H9 (cell line): ENCODE results near the gene ADARB2. TPM values are rescaled to one million over a fixed set of nuclear protein-coding genes. Genes with fewer than 3 reads are reported as not detected.

ENCODE experiments used
- DNase-seq: peaks from one replicate; pipeline ENCODE4 v3.0.0-alpha.2; 2017
- H2AFZ ChIP-seq: one replicate; pipeline ENCODE4 v1.6.1; 2013; ENCODE audit warnings: mild to moderate bottlenecking, low read length, control low read depth, moderate library complexity
- H2AK5ac ChIP-seq: 2 replicates; pipeline ENCODE4 v1.6.1; 2013; ENCODE audit warnings: low read length, control low read depth, mixed read lengths; ENCODE audit not compliant: insufficient read length
- H2BK120ac ChIP-seq: one replicate; pipeline ENCODE4 v1.6.1; 2013; ENCODE audit warnings: low read depth, mild to moderate bottlenecking, low read length, control low read depth, inconsistent platforms; ENCODE audit not compliant: poor library complexity, severe bottlenecking
- H2BK12ac ChIP-seq: 2 replicates; pipeline ENCODE4 v1.6.1; 2013; ENCODE audit warnings: low read length, control low read depth, mixed read lengths, low read depth; ENCODE audit not compliant: insufficient read length
- H2BK15ac ChIP-seq: 2 replicates; pipeline ENCODE4 v1.6.1; 2013; ENCODE audit warnings: low read depth, low read length, control low read depth
- H2BK20ac ChIP-seq: one replicate; pipeline ENCODE4 v1.6.1; 2013; ENCODE audit warnings: low read depth, mild to moderate bottlenecking, low read length, control low read depth, inconsistent platforms; ENCODE audit not compliant: poor library complexity, severe bottlenecking
- H2BK5ac ChIP-seq: 2 replicates; pipeline ENCODE4 v1.6.1; 2013; ENCODE audit warnings: low read length, control low read depth, mixed read lengths; ENCODE audit not compliant: insufficient read length
- H3K14ac ChIP-seq: 2 replicates; pipeline ENCODE4 v1.6.1; 2013; ENCODE audit warnings: low read length, control low read depth; ENCODE audit not compliant: insufficient read depth
- H3K18ac ChIP-seq: 2 replicates; pipeline ENCODE4 v1.6.1; 2013; ENCODE audit warnings: low read depth, mild to moderate bottlenecking, mixed read lengths, low read length, control low read depth; ENCODE audit not compliant: insufficient read length
- H3K23ac ChIP-seq: 2 replicates; pipeline ENCODE4 v1.6.1; 2013; ENCODE audit warnings: low read length, control low read depth, mixed read lengths, low read depth; ENCODE audit not compliant: insufficient read length
- H3K23me2 ChIP-seq: 2 replicates; pipeline ENCODE4 v1.6.1; 2013; ENCODE audit warnings: low read depth, mild to moderate bottlenecking, mixed read lengths, low read length, control low read depth; ENCODE audit not compliant: insufficient read length, poor library complexity, severe bottlenecking
- H3K27ac ChIP-seq: 2 replicates; pipeline ENCODE4 v1.5.1; 2013; ENCODE audit warnings: low read length, control low read depth, mixed read lengths, low read depth; ENCODE audit not compliant: insufficient read length
- H3K27me3 ChIP-seq: 2 replicates; pipeline ENCODE4 v1.6.1; 2013; ENCODE audit warnings: low read length, control low read depth, inconsistent platforms; ENCODE audit not compliant: insufficient read depth
- H3K4ac ChIP-seq: 2 replicates; pipeline ENCODE4 v1.6.1; 2013; ENCODE audit warnings: low read depth, mild to moderate bottlenecking, control low read depth, inconsistent platforms, low read length, moderate library complexity
- H3K4me1 ChIP-seq: 2 replicates; pipeline ENCODE4 v1.6.1; 2013; ENCODE audit warnings: low read length, control low read depth, inconsistent platforms; ENCODE audit not compliant: insufficient read depth
- H3K4me2 ChIP-seq: 2 replicates; pipeline ENCODE4 v1.6.1; 2013; ENCODE audit warnings: low read length, control low read depth, mixed read lengths; ENCODE audit not compliant: insufficient read length, insufficient read depth
- H3K56ac ChIP-seq: 2 replicates; pipeline ENCODE4 v1.6.1; 2013; ENCODE audit warnings: low read depth, mild to moderate bottlenecking, mixed read lengths, low read length, control low read depth; ENCODE audit not compliant: insufficient read length
- H3K79me1 ChIP-seq: 2 replicates; pipeline ENCODE4 v1.6.1; 2013; ENCODE audit warnings: low read depth, mild to moderate bottlenecking, moderate library complexity, low read length, control low read depth, inconsistent platforms; ENCODE audit not compliant: insufficient read depth, poor library complexity, severe bottlenecking
- H3K79me2 ChIP-seq: 2 replicates; pipeline ENCODE4 v1.6.1; 2013; ENCODE audit warnings: low read length, control low read depth, inconsistent platforms; ENCODE audit not compliant: insufficient read depth
- H3K9ac ChIP-seq: 2 replicates; pipeline ENCODE4 v1.6.1; 2013; ENCODE audit warnings: low read length, control low read depth, mixed read lengths; ENCODE audit not compliant: insufficient read length; ENCODE audit errors: extremely low read depth
- H3K9me3 ChIP-seq: one replicate; pipeline ENCODE4 v1.6.1; 2013; ENCODE audit warnings: low read depth, low read length, inconsistent platforms; ENCODE audit not compliant: control insufficient read depth
- H3T11ph ChIP-seq: one replicate; pipeline ENCODE4 v1.6.1; 2013; ENCODE audit warnings: mild to moderate bottlenecking, low read length, control low read depth, inconsistent platforms
- H4K20me1 ChIP-seq: one replicate; pipeline ENCODE4 v1.6.1; 2013; ENCODE audit not compliant: control insufficient read depth, insufficient read length, insufficient read depth
- H4K5ac ChIP-seq: 2 replicates; pipeline ENCODE4 v1.6.1; 2013; ENCODE audit warnings: low read depth, mild to moderate bottlenecking, mixed read lengths, low read length, control low read depth; ENCODE audit not compliant: insufficient read length
- H4K8ac ChIP-seq: replicated peaks from 2 replicates; pipeline ENCODE4 v1.6.1; 2013; ENCODE audit warnings: low read length, control low read depth, mixed read lengths, low read depth; ENCODE audit not compliant: insufficient read length
- H4K91ac ChIP-seq: 2 replicates; pipeline ENCODE4 v1.6.1; 2013; ENCODE audit warnings: low read depth, mild to moderate bottlenecking, moderate library complexity, mixed read lengths, low read length, control low read depth; ENCODE audit not compliant: insufficient read length
- H3K27ac Mint-ChIP-seq, 3 experiments: 2 replicates in 2 of 3; 3 replicates in 1 of 3; pipeline ENCODE4 v1.8.0; 2020 to 2021; ENCODE audit warnings: mixed read lengths in 3 of 3, mild to moderate bottlenecking in 1 of 3, moderate library complexity in 1 of 3
- H3K27me3 Mint-ChIP-seq: 2 replicates; pipeline ENCODE4 v1.8.0; 2021; ENCODE audit warnings: low read depth, mild to moderate bottlenecking, moderate library complexity, mixed read lengths
- H3K36me3 Mint-ChIP-seq, 3 experiments: 2 replicates in 2 of 3; 3 replicates in 1 of 3; pipeline ENCODE4 v1.8.0; 2020 to 2021; ENCODE audit warnings: low read depth in 3 of 3, mixed read lengths in 3 of 3; ENCODE audit not compliant: insufficient read depth in 1 of 3
- H3K4me1 Mint-ChIP-seq, 2 experiments: 2 replicates each; pipeline ENCODE4 v1.8.0; 2020; ENCODE audit warnings: mixed read lengths in 2 of 2
- H3K4me3 Mint-ChIP-seq, 2 experiments: 2 replicates in 1 of 2; 3 replicates in 1 of 2; pipeline ENCODE4 v1.8.0; 2020 to 2021; ENCODE audit warnings: mild to moderate bottlenecking in 2 of 2, mixed read lengths in 2 of 2, moderate library complexity in 1 of 2
- H3K9me3 Mint-ChIP-seq, 2 experiments: 2 replicates in 1 of 2; 3 replicates in 1 of 2; pipeline ENCODE4 v1.8.0; 2020; ENCODE audit warnings: mild to moderate bottlenecking in 2 of 2, mixed read lengths in 2 of 2, moderate library complexity in 1 of 2
- WGBS: extraction: QIAGEN DNeasy Blood & Tissue Kit; methylation state at CpG from one replicate; pipeline ENCODE4 v1.1.7; 2013; ENCODE audit warnings: missing lambda C conversion rate, low lambda C conversion rate, mixed read lengths; ENCODE audit not compliant: insufficient read length; ENCODE audit errors: extremely low coverage; 5-methylcytosine and 5-hydroxymethylcytosine counted together
- total RNA-seq: library from RNA; stranded (reverse); gene quantifications from 2 replicates; pipeline ENCODE4 v1.2.1, GENCODE V29; 2021
- TF ChIP-seq, protein P1 (sequence below): fragments of 200-600 bp; sonication (generic); conservative IDR thresholded peaks from 3 replicates; pipeline ENCODE4 v1.8.0; 2021; ENCODE audit warnings: antibody characterized with exemption, mild to moderate bottlenecking

The ADARB2 gene
- total RNA-seq, 1 experiment from 2014 or later: 0.87 TPM

DNA sequence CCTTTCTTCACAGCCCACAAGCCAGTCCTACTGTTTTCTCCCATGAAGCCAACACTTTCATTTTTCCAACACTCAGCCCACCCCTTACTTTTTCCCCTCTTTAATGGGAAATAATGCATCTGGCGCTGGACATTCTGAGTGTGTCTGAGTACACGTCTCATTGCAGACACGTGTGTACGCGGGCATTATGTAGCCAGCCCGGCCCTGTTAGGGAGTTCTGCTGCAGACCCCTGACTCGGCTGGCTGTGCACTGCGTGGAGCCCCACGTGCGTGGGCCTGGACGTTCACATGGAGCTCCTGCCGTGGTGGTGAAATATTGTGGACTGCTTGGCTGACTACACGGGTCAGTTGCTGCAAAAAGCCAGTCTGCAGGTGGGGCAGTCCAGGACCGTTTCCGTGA, 233.0 kb downstream of the ADARB2 start:
- Histone ChIP-seq H3K79me1 (no peaks in the 10 kb centered on the region), H3K27ac (no peak overlapping the region), H3K56ac (no peak overlapping the region), H3K18ac (no peak overlapping the region), H4K5ac (no peak overlapping the region), H2BK120ac (no peak overlapping the region), H3K23me2 (no peaks in the 10 kb centered on the region), H2BK20ac (no peak overlapping the region), H3K4ac (no peak overlapping the region), H4K20me1 (no peaks in the 10 kb centered on the region), H2AFZ (no peak overlapping the region), H2BK12ac (no peak overlapping the region), H3K14ac (no peak overlapping the region), H3K4me2 (no peak overlapping the region), H3K9me3 (no peaks in the 10 kb centered on the region), H4K91ac (no peak overlapping the region), H3K4me1 (no peaks in the 10 kb centered on the region), H2AK5ac (no peak overlapping the region), H2BK15ac (no peak overlapping the region), H3K27me3 (no peaks in the 10 kb centered on the region), H3K9ac (no peak overlapping the region), H4K8ac (no peak overlapping the region), H3K79me2 (no peaks in the 10 kb centered on the region), H2BK5ac (no peak overlapping the region), H3T11ph (no peak overlapping the region), H3K23ac (no peak overlapping the region)
- Mint-ChIP-seq H3K4me1 (peaks cover 5 to 7% of the 10 kb centered on the region in 2 experiments; a peak in 3 of 4 replicates), H3K9me3 (peaks cover 4% of the 10 kb centered on the region in 2 experiments; a peak in 3 of 5 replicates), H3K27me3 (peaks cover 6% of the 10 kb centered on the region; the same call in 1 of the 2 replicates), H3K27ac (no peak overlapping the region), H3K4me3 (no peak overlapping the region), H3K36me3 (peaks cover 0 to 3% (median 0%) of the 10 kb centered on the region in 3 experiments; a peak in 3 of 7 replicates)
- DNase-seq: no peak
- WGBS: no CpG with 5 or more reads among the region's 15 CpGs
- TF ChIP-seq, protein P1, sequence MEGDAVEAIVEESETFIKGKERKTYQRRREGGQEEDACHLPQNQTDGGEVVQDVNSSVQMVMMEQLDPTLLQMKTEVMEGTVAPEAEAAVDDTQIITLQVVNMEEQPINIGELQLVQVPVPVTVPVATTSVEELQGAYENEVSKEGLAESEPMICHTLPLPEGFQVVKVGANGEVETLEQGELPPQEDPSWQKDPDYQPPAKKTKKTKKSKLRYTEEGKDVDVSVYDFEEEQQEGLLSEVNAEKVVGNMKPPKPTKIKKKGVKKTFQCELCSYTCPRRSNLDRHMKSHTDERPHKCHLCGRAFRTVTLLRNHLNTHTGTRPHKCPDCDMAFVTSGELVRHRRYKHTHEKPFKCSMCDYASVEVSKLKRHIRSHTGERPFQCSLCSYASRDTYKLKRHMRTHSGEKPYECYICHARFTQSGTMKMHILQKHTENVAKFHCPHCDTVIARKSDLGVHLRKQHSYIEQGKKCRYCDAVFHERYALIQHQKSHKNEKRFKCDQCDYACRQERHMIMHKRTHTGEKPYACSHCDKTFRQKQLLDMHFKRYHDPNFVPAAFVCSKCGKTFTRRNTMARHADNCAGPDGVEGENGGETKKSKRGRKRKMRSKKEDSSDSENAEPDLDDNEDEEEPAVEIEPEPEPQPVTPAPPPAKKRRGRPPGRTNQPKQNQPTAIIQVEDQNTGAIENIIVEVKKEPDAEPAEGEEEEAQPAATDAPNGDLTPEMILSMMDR: no peak
